K562 (cell line): ENCODE measurements around the gene KLHDC10. TPM values are rescaled to one million over a fixed set of nuclear protein-coding genes. Genes with fewer than 3 reads are reported as not detected.

Experiments used
- BCOR ChIP-seq: fragments of 450-650 bp; IDR thresholded peaks from 2 replicates; pipeline ENCODE4 v1.6.1; 2016
- CAMTA2 ChIP-seq: fragments of 250-450 bp; sonication (Bioruptor Pico); conservative IDR thresholded peaks from 2 replicates; pipeline ENCODE4 v1.5.1; 2022
- CBX5 ChIP-seq: IDR thresholded peaks from 2 replicates; pipeline ENCODE4 v1.6.1; 2014; ENCODE audit warnings: low read depth, borderline replicate concordance
- EP300 ChIP-seq: IDR thresholded peaks from 2 replicates; pipeline ENCODE4 v1.6.1; 2012; ENCODE audit warnings: low read length, improper control_type of control experiment
- ETV6 ChIP-seq, 3 experiments: fragments of 150-350 bp in 1 of 3; sonication (generic) in 1 of 3; formaldehyde crosslinking in 1 of 3; IDR thresholded peaks; 2 replicates each; pipeline versions ENCODE4 v1.6.1 to v1.8.0; 2014 to 2022; ENCODE audit warnings: borderline replicate concordance in 2 of 3, low read depth in 2 of 3, antibody characterized with exemption in 1 of 3, low read length in 1 of 3, mild to moderate bottlenecking in 1 of 3, missing genetic modification reagents in 1 of 3
- FOXJ2 ChIP-seq: fragments of 200-800 bp; sonication (Bioruptor generic); IDR thresholded peaks from 2 replicates; pipeline ENCODE4 v1.6.1; 2016; ENCODE audit warnings: missing genetic modification characterization, missing compliant biosample characterization
- GABPB2 ChIP-seq: fragments of 250-450 bp; sonication (Bioruptor Pico); conservative IDR thresholded peaks from 2 replicates; pipeline ENCODE4 v1.5.1; 2021; ENCODE audit warnings: mild to moderate bottlenecking
- L3MBTL2 ChIP-seq: fragments of 450-650 bp; IDR thresholded peaks from 2 replicates; pipeline ENCODE4 v1.6.1; 2016; ENCODE audit warnings: mild to moderate bottlenecking, moderate library complexity
- NEUROD1 ChIP-seq: fragments of 150-350 bp; IDR thresholded peaks from 2 replicates; pipeline ENCODE4 v1.6.1; 2014; ENCODE audit warnings: borderline replicate concordance, low read length, low read depth; ENCODE audit not compliant: partially characterized antibody
- PHF20 ChIP-seq: fragments of 450-650 bp; IDR thresholded peaks from 2 replicates; pipeline ENCODE4 v1.6.1; 2018; ENCODE audit not compliant: partially characterized antibody
- SRSF9 ChIP-seq: fragments of 200-400 bp; formaldehyde crosslinking; IDR thresholded peaks from 2 replicates; pipeline ENCODE4 v1.6.1; 2017; ENCODE audit warnings: low read depth, low read length, borderline replicate concordance
- STAT5A ChIP-seq: IDR thresholded peaks from 2 replicates; pipeline ENCODE4 v1.6.1; 2012; ENCODE audit warnings: low read length, inconsistent platforms, borderline replicate concordance
- TAF9B ChIP-seq: fragments of 450-650 bp; IDR thresholded peaks from 2 replicates; pipeline ENCODE4 v1.6.1; 2018; ENCODE audit warnings: mild to moderate bottlenecking; ENCODE audit not compliant: partially characterized antibody
- TCF15 ChIP-seq: fragments of 250-450 bp; sonication (Bioruptor Pico); IDR thresholded peaks from 2 replicates; pipeline ENCODE4 v1.8.0; 2022; ENCODE audit warnings: moderate library complexity, mild to moderate bottlenecking, inconsistent platforms
- TEAD4 ChIP-seq, 2 experiments: sonication (generic) in 1 of 2; formaldehyde crosslinking in 1 of 2; IDR thresholded peaks; 2 replicates each; pipeline versions ENCODE4 v1.6.1 to v1.8.0; 2012 to 2022; ENCODE audit warnings: borderline replicate concordance in 1 of 2, inconsistent platforms in 1 of 2, low read length in 1 of 2, mild to moderate bottlenecking in 1 of 2, missing genetic modification reagents in 1 of 2
- ZC3H11A ChIP-seq: IDR thresholded peaks from 2 replicates; pipeline ENCODE4 v1.6.1; 2012; ENCODE audit warnings: low read depth, low read length, improper control_type of control experiment
- ZNF445 ChIP-seq: fragments of 250-450 bp; sonication (Bioruptor Pico); IDR thresholded peaks from 2 replicates; pipeline ENCODE4 v1.4.0; 2020; ENCODE audit warnings: low read depth, mild to moderate bottlenecking, moderate library complexity
- polyA plus RNA-seq, 8 experiments: library from polyadenylated mRNA; depleted of rRNA in 4 of 8; stranded (reverse) in 5 of 8; unstranded in 3 of 8; fragments of >200 nt; fragmentation: Nextera tagmentation in 2 of 8; fragmentation: Illumina TruSeq in 1 of 8; extraction: Ambion mirVana in 2 of 8; extraction: Trizol in 1 of 8; gene quantifications; 2 replicates each; pipeline versions ENCODE4 v1.2.1 to v1.2.3, GENCODE V29; 2011 to 2014; ENCODE audit warnings: inconsistent platforms in 1 of 8, missing spikeins in 1 of 8
- total RNA-seq, 7 experiments: library from RNA; depleted of rRNA in 6 of 7; stranded (reverse); fragments of >200 nt in 6 of 7; fragmentation: Illumina TruSeq in 2 of 7; extraction: Trizol in 2 of 7; gene quantifications; 2 replicates each; pipeline versions ENCODE4 v1.2.1 to v1.2.3, GENCODE V29; 2011 to 2021; ENCODE audit warnings: low replicate concordance in 1 of 7
- TF ChIP-seq, protein P1 (sequence below): fragments of 450-650 bp; formaldehyde crosslinking; IDR thresholded peaks from 2 replicates; pipeline ENCODE4 v1.4.0; 2022; ENCODE audit warnings: mild to moderate bottlenecking, moderate library complexity
- TF ChIP-seq, protein P2 (sequence below), 2 experiments: IDR thresholded peaks; 2 replicates each; pipeline ENCODE4 v1.6.1; 2012; ENCODE audit warnings: improper control_type of control experiment in 2 of 2, low read depth in 2 of 2, low read length in 2 of 2, borderline replicate concordance in 1 of 2
- TF ChIP-seq, protein P3 (sequence below): fragments of 450-650 bp; IDR thresholded peaks from 2 replicates; pipeline ENCODE4 v1.7.1; 2018; ENCODE audit warnings: mild to moderate bottlenecking, low read depth; ENCODE audit not compliant: partially characterized antibody

Gene KLHDC10
- total and polyA plus RNA-seq, 9 of the 15 experiments (the other 6 are each of a cell fraction or from before 2014, with no cell fraction given), result 9.8 to 80.5 (median 31.4) TPM

GRCh38 chr7:130069978-130070860 is at the start of gene KLHDC10 (continued):
- TF ChIP-seq, protein P1, sequence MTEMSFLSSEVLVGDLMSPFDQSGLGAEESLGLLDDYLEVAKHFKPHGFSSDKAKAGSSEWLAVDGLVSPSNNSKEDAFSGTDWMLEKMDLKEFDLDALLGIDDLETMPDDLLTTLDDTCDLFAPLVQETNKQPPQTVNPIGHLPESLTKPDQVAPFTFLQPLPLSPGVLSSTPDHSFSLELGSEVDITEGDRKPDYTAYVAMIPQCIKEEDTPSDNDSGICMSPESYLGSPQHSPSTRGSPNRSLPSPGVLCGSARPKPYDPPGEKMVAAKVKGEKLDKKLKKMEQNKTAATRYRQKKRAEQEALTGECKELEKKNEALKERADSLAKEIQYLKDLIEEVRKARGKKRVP (CRISPR knock-in tag), result no peak
- TF ChIP-seq NEUROD1 (peak; percentile 100), TCF15 (CRISPR knock-in tag) (no peak), PHF20 (peak; percentile 83), BCOR (peak; percentile 48; the same call in 1 of the 2 replicates), CBX5 (peak; percentile 44; the same call in 1 of the 2 replicates), ETV6 (IDR thresholded peaks at IDR 0.05; ENCODE audit: borderline replicate concordance in 1 of 2, low read depth in 2 of 2, low read length in 1 of 2) (no peak), ETV6 (CRISPR knock-in tag; IDR thresholded peaks at IDR 0.05; ENCODE audit: borderline replicate concordance) (no peak), SRSF9 (no peak), L3MBTL2 (peak; percentile 94), STAT5A (0 out of 2 replicates have a peak, but pooled peaks have one; percentile 7), EP300 (peak; percentile 65), CAMTA2 (CRISPR knock-in tag) (no peak), TEAD4 (IDR thresholded peaks at IDR 0.05; ENCODE audit: low read length) (no peak), TEAD4 (CRISPR knock-in tag; IDR thresholded peaks at IDR 0.05; ENCODE audit: borderline replicate concordance) (no peak), TAF9B (peak; percentile 82), ZC3H11A (peak; percentile 83), FOXJ2 (peak; percentile 22; the same call in 1 of the 2 replicates), GABPB2 (CRISPR knock-in tag) (0 out of 2 replicates have a peak, but pooled peaks have one; percentile 40), ZNF445 (no peak)
- TF ChIP-seq, protein P2, sequence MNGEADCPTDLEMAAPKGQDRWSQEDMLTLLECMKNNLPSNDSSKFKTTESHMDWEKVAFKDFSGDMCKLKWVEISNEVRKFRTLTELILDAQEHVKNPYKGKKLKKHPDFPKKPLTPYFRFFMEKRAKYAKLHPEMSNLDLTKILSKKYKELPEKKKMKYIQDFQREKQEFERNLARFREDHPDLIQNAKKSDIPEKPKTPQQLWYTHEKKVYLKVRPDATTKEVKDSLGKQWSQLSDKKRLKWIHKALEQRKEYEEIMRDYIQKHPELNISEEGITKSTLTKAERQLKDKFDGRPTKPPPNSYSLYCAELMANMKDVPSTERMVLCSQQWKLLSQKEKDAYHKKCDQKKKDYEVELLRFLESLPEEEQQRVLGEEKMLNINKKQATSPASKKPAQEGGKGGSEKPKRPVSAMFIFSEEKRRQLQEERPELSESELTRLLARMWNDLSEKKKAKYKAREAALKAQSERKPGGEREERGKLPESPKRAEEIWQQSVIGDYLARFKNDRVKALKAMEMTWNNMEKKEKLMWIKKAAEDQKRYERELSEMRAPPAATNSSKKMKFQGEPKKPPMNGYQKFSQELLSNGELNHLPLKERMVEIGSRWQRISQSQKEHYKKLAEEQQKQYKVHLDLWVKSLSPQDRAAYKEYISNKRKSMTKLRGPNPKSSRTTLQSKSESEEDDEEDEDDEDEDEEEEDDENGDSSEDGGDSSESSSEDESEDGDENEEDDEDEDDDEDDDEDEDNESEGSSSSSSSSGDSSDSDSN (IDR thresholded peaks at IDR 0.05; ENCODE audit: borderline replicate concordance in 1 of 2, low read depth in 2 of 2, low read length in 2 of 2), result peak in 1 of 2 experiments; percentile 52; a peak in 2 of 4 replicates
- TF ChIP-seq, protein P3, sequence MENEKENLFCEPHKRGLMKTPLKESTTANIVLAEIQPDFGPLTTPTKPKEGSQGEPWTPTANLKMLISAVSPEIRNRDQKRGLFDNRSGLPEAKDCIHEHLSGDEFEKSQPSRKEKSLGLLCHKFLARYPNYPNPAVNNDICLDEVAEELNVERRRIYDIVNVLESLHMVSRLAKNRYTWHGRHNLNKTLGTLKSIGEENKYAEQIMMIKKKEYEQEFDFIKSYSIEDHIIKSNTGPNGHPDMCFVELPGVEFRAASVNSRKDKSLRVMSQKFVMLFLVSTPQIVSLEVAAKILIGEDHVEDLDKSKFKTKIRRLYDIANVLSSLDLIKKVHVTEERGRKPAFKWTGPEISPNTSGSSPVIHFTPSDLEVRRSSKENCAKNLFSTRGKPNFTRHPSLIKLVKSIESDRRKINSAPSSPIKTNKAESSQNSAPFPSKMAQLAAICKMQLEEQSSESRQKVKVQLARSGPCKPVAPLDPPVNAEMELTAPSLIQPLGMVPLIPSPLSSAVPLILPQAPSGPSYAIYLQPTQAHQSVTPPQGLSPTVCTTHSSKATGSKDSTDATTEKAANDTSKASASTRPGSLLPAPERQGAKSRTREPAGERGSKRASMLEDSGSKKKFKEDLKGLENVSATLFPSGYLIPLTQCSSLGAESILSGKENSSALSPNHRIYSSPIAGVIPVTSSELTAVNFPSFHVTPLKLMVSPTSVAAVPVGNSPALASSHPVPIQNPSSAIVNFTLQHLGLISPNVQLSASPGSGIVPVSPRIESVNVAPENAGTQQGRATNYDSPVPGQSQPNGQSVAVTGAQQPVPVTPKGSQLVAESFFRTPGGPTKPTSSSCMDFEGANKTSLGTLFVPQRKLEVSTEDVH, result peak; percentile 65
